ENCODE measurements around the gene SAMHD1. TPM values are rescaled to one million over a fixed set of nuclear protein-coding genes. Genes with fewer than 3 reads are reported as not detected.

The SAMHD1 gene
- total and polyA plus RNA-seq, 2 donors (not counting 1 experiment from before 2014, with no cell fraction given), result 25.9 to 47.2 TPM

- Histone ChIP-seq H3K4me2 (ENCODE audit: extremely low read depth, insufficient read depth, low read length) (no peak overlapping the region), H4K20me1 (ENCODE audit: control insufficient read depth, extremely low read depth, insufficient read depth, low read length) (no peaks in the 10 kb centered on the region), H3K79me2 (ENCODE audit: control insufficient read depth, insufficient read depth, low read length) (no peaks in the 10 kb centered on the region), H3K27ac (ENCODE audit: insufficient read depth, low read length) (no peak overlapping the region), H3K4me3 (replicated peaks in 1 of 4; ENCODE audit: control extremely low read depth in 1 of 4, insufficient read depth in 1 of 4, low read depth in 3 of 4, low read length in 4 of 4) (no peak overlapping the region), H3K4me1 (ENCODE audit: control insufficient read depth, extremely low read depth, insufficient read depth, low read length) (peaks cover 6% of the 10 kb centered on the region), H3K27me3 (ENCODE audit: control insufficient read depth, insufficient read depth, low read length) (no peaks in the 10 kb centered on the region), H3K36me3 (ENCODE audit: control insufficient read depth, insufficient read depth, low read length) (no peaks in the 10 kb centered on the region), H3K9ac (ENCODE audit: insufficient read depth, low read length) (no peak overlapping the region), H3K9me3 (ENCODE audit: control insufficient read depth, insufficient read depth, low read depth, low read length) (no peaks in the 10 kb centered on the region), H2AFZ (ENCODE audit: low read length) (no peak overlapping the region)
- DNase-seq (ENCODE audit: low read depth in 2 of 2), result no peak
- TF ChIP-seq EZH2 (IDR thresholded peaks at IDR 0.05; ENCODE audit: low read length, missing control alignments) (no peak), CTCF (conservative IDR thresholded peaks at IDR 0.05 in 1 of 2, IDR thresholded peaks at IDR 0.05 in 1 of 2; ENCODE audit: low read depth in 1 of 2, low read length in 2 of 2) (no peak)
Observed at GRCh38 chr20:36883977-36884535, 67.5 kb downstream of the SAMHD1 start.

GRCh38 chr20:36881888-36882287, 69.6 kb downstream of the SAMHD1 start:
- DNase-seq (ENCODE audit: low read depth in 2 of 2), result peak in 1 of 2 donors; percentile 32
- Histone ChIP-seq H3K9me3 (ENCODE audit: control insufficient read depth, insufficient read depth, low read depth, low read length) (no peaks in the 10 kb centered on the region), H4K20me1 (ENCODE audit: control insufficient read depth, extremely low read depth, insufficient read depth, low read length) (no peaks in the 10 kb centered on the region), H3K27me3 (ENCODE audit: control insufficient read depth, insufficient read depth, low read length) (no peaks in the 10 kb centered on the region), H3K9ac (ENCODE audit: insufficient read depth, low read length) (no peak overlapping the region), H2AFZ (ENCODE audit: low read length) (no peak overlapping the region), H3K79me2 (ENCODE audit: control insufficient read depth, insufficient read depth, low read length) (no peaks in the 10 kb centered on the region), H3K4me2 (ENCODE audit: extremely low read depth, insufficient read depth, low read length) (no peak overlapping the region), H3K4me1 (ENCODE audit: control insufficient read depth, extremely low read depth, insufficient read depth, low read length) (no peaks in the 10 kb centered on the region), H3K4me3 (replicated peaks in 1 of 4; ENCODE audit: control extremely low read depth in 1 of 4, insufficient read depth in 1 of 4, low read depth in 3 of 4, low read length in 4 of 4) (no peak overlapping the region), H3K27ac (ENCODE audit: insufficient read depth, low read length) (no peak overlapping the region), H3K36me3 (ENCODE audit: control insufficient read depth, insufficient read depth, low read length) (no peaks in the 10 kb centered on the region)
- TF ChIP-seq EZH2 (IDR thresholded peaks at IDR 0.05; ENCODE audit: low read length, missing control alignments) (no peak), CTCF (conservative IDR thresholded peaks at IDR 0.05 in 1 of 2, IDR thresholded peaks at IDR 0.05 in 1 of 2; ENCODE audit: low read depth in 1 of 2, low read length in 2 of 2) (no peak)

- H3K9me3 ChIP-seq (ENCODE audit: control insufficient read depth, insufficient read depth, low read depth, low read length), result no peaks in the 10 kb centered on the region
- no peak overlapping the region for H2AFZ ChIP-seq (ENCODE audit: low read length)
- no peaks in the 10 kb centered on the region for H3K4me1 ChIP-seq (ENCODE audit: control insufficient read depth, extremely low read depth, insufficient read depth, low read length)
- no peak overlapping the region for H3K4me2 ChIP-seq (ENCODE audit: extremely low read depth, insufficient read depth, low read length)
- no peak overlapping the region for H3K27ac ChIP-seq (ENCODE audit: insufficient read depth, low read length)
- H3K9ac ChIP-seq (ENCODE audit: insufficient read depth, low read length), result no peak overlapping the region
- H3K4me3 ChIP-seq (replicated peaks in 1 of 4; ENCODE audit: control extremely low read depth in 1 of 4, insufficient read depth in 1 of 4, low read depth in 3 of 4, low read length in 4 of 4), result no peak overlapping the region
- H3K27me3 ChIP-seq (ENCODE audit: control insufficient read depth, insufficient read depth, low read length), result no peaks in the 10 kb centered on the region
- no peak for DNase-seq (ENCODE audit: low read depth in 2 of 2)
- no peaks in the 10 kb centered on the region for H3K36me3 ChIP-seq (ENCODE audit: control insufficient read depth, insufficient read depth, low read length)
- TF ChIP-seq CTCF (conservative IDR thresholded peaks at IDR 0.05 in 1 of 2, IDR thresholded peaks at IDR 0.05 in 1 of 2; ENCODE audit: low read depth in 1 of 2, low read length in 2 of 2) (no peak), EZH2 (IDR thresholded peaks at IDR 0.05; ENCODE audit: low read length, missing control alignments) (no peak)
- no peaks in the 10 kb centered on the region for H3K79me2 ChIP-seq (ENCODE audit: control insufficient read depth, insufficient read depth, low read length)
- H4K20me1 ChIP-seq (ENCODE audit: control insufficient read depth, extremely low read depth, insufficient read depth, low read length), result no peaks in the 10 kb centered on the region
Observed at GRCh38 chr20:36881331-36881730, 70.2 kb downstream of the SAMHD1 start.

All from fibroblast of lung (primary cell).